Panc1 (cell line): ENCODE results near the gene USP37. TPM values are rescaled to one million over a fixed set of nuclear protein-coding genes. Genes with fewer than 3 reads are reported as not detected.

Source experiments
- ATAC-seq: fragments of 200-7000 bp; cut with Tn5 transposase; 2 replicates; pipeline ENCODE4 v1.9.1; 2020; ENCODE audit warnings: mild to moderate bottlenecking, moderate library complexity
- BruUV-seq: library from RNA; stranded (reverse); fragments of 400-500 nt; replicated peaks from 2 replicates; lab custom pipeline; 2021; lab: Mats Ljungman, UMichigan
- CTCF ChIA-PET: fragments of 300-600 bp; sonication (Branson Sonifier 250); formaldehyde crosslinking; loops from one replicate; lab custom pipeline; 2022; ENCODE audit warnings: antibody characterized with exemption; lab: Charles Lee
- POLR2A ChIA-PET: fragments of 300-600 bp; sonication (Branson Sonifier 250); formaldehyde crosslinking; loops from one replicate; lab custom pipeline; 2022; ENCODE audit warnings: antibody characterized with exemption; lab: Charles Lee
- DNase-seq: peaks from one replicate; pipeline ENCODE4 v3.0.0-alpha.2; 2010; ENCODE audit warnings: low read depth, low spot score
- H3K27ac ChIP-seq: 2 replicates; pipeline ENCODE4 v1.5.1; 2011; ENCODE audit warnings: mild to moderate bottlenecking, low read length, inconsistent platforms
- H3K27me3 ChIP-seq: fragments of 200-500 bp; sonication (Bioruptor generic); 2 replicates; pipeline ENCODE4 v1.6.0; 2014; ENCODE audit warnings: low read length, inconsistent platforms; ENCODE audit not compliant: control insufficient read depth, insufficient read depth
- H3K36me3 ChIP-seq: fragments of 200-500 bp; sonication (Bioruptor generic); 2 replicates; pipeline ENCODE4 v1.5.1; 2014; ENCODE audit warnings: inconsistent platforms, mild to moderate bottlenecking, low read length, moderate library complexity; ENCODE audit not compliant: control insufficient read depth, insufficient read depth
- H3K4me1 ChIP-seq: 2 replicates; pipeline ENCODE4 v1.5.1; 2011; ENCODE audit warnings: inconsistent platforms, mild to moderate bottlenecking, low read length, moderate library complexity; ENCODE audit not compliant: control insufficient read depth, insufficient read depth
- H3K4me3 ChIP-seq, 2 experiments: 2 replicates each; pipeline ENCODE4 v1.5.1; 2011 to 2012; ENCODE audit warnings: low read depth in 2 of 2, low read length in 2 of 2, mild to moderate bottlenecking in 2 of 2, inconsistent platforms in 1 of 2, moderate library complexity in 1 of 2
- H3K9me3 ChIP-seq: fragments of 200-500 bp; sonication (Bioruptor generic); 2 replicates; pipeline ENCODE4 v1.5.1; 2014; ENCODE audit warnings: low read depth, mild to moderate bottlenecking, inconsistent platforms, low read length, moderate library complexity; ENCODE audit not compliant: control insufficient read depth, insufficient read depth
- POLR2AphosphoS5 ChIP-seq: IDR thresholded peaks from 2 replicates; pipeline ENCODE4 v1.6.1; 2012; ENCODE audit warnings: mild to moderate bottlenecking, low read depth, low read length, moderate library complexity
- SIN3A ChIP-seq: IDR thresholded peaks from 2 replicates; pipeline ENCODE4 v1.6.1; 2012; ENCODE audit warnings: low read depth, mild to moderate bottlenecking, low read length, moderate library complexity, borderline replicate concordance; ENCODE audit not compliant: insufficient read depth
- TCF7L2 ChIP-seq: IDR thresholded peaks from 2 replicates; pipeline ENCODE4 v1.6.1; 2011; ENCODE audit warnings: mild to moderate bottlenecking, low read depth, low read length, inconsistent platforms
- in situ Hi-C: cut with HindIII; loops from 2 replicates; pipeline ENCODE4 v1.10.0; 2016; ENCODE audit warnings: low sequenced_read_pairs, low pct_unique_long_range_greater_than_20kb
- intact Hi-C: fragments of 100-400 bp; cut with micrococcal nuclease; formaldehyde crosslinking; loops from one replicate; pipeline ENCODE4 v1.10.0; 2022; ENCODE audit not compliant: unreplicated experiment
- total RNA-seq: library from RNA; stranded (reverse); gene quantifications from one replicate; pipeline ENCODE4 v1.2.1, GENCODE V29; 2021; ENCODE audit not compliant: unreplicated experiment
- TF ChIP-seq, protein P1 (sequence below), 2 experiments: IDR thresholded peaks; 2 replicates each; pipeline ENCODE4 v1.6.1; 2011 to 2012; ENCODE audit warnings: low read depth in 2 of 2, control low read depth in 1 of 2, low read length in 1 of 2, mild to moderate bottlenecking in 1 of 2, moderate library complexity in 1 of 2; ENCODE audit not compliant: insufficient read depth in 1 of 2
- TF ChIP-seq, protein P2 (sequence below): fragments of 450-650 bp; IDR thresholded peaks from 2 replicates; pipeline ENCODE4 v1.5.1; 2017; ENCODE audit warnings: mild to moderate bottlenecking

Gene USP37
- total RNA-seq, 1 experiment from 2014 or later: 19.2 TPM

DNA sequence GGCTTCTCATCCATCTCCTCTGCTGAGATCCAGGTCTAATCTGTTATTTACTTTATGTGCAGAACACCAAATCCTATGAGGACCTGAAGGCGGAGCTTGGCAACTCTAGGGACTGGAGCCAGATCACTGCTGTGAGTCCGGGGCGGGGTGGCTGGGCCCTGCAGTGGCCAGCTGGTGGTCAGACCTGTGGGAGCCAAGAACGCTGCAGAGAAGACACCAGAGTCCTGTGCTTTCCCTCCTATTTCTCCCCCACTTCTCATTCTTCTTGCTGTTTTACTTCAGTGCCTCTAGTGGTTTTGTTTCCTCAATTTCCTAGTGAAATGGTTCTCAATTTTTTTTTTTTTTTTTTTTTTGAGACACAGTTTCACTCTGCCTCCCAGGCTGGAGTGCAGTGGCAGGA, 129.6 kb downstream of the USP37 start:
- Histone ChIP-seq H3K9me3 (no peaks in the 10 kb centered on the region), H3K27me3 (no peaks in the 10 kb centered on the region), H3K4me1 (no peaks in the 10 kb centered on the region), H3K27ac (no peak overlapping the region), H3K4me3 (no peak overlapping the region), H3K36me3 (no peaks in the 10 kb centered on the region)
- CTCF ChIA-PET: no interaction called here
- in situ Hi-C loops: no loop called here
- intact Hi-C loops: no loop called here
- no peak for ATAC-seq
- POLR2A ChIA-PET: no interaction called here
- no TSS peak for BruUV-seq
- no peak for DNase-seq
- TF ChIP-seq, protein P1, sequence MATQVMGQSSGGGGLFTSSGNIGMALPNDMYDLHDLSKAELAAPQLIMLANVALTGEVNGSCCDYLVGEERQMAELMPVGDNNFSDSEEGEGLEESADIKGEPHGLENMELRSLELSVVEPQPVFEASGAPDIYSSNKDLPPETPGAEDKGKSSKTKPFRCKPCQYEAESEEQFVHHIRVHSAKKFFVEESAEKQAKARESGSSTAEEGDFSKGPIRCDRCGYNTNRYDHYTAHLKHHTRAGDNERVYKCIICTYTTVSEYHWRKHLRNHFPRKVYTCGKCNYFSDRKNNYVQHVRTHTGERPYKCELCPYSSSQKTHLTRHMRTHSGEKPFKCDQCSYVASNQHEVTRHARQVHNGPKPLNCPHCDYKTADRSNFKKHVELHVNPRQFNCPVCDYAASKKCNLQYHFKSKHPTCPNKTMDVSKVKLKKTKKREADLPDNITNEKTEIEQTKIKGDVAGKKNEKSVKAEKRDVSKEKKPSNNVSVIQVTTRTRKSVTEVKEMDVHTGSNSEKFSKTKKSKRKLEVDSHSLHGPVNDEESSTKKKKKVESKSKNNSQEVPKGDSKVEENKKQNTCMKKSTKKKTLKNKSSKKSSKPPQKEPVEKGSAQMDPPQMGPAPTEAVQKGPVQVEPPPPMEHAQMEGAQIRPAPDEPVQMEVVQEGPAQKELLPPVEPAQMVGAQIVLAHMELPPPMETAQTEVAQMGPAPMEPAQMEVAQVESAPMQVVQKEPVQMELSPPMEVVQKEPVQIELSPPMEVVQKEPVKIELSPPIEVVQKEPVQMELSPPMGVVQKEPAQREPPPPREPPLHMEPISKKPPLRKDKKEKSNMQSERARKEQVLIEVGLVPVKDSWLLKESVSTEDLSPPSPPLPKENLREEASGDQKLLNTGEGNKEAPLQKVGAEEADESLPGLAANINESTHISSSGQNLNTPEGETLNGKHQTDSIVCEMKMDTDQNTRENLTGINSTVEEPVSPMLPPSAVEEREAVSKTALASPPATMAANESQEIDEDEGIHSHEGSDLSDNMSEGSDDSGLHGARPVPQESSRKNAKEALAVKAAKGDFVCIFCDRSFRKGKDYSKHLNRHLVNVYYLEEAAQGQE (IDR thresholded peaks at IDR 0.05; ENCODE audit: insufficient read depth in 1 of 2, low read depth in 2 of 2, low read length in 1 of 2): no peak
- TF ChIP-seq, protein P2, sequence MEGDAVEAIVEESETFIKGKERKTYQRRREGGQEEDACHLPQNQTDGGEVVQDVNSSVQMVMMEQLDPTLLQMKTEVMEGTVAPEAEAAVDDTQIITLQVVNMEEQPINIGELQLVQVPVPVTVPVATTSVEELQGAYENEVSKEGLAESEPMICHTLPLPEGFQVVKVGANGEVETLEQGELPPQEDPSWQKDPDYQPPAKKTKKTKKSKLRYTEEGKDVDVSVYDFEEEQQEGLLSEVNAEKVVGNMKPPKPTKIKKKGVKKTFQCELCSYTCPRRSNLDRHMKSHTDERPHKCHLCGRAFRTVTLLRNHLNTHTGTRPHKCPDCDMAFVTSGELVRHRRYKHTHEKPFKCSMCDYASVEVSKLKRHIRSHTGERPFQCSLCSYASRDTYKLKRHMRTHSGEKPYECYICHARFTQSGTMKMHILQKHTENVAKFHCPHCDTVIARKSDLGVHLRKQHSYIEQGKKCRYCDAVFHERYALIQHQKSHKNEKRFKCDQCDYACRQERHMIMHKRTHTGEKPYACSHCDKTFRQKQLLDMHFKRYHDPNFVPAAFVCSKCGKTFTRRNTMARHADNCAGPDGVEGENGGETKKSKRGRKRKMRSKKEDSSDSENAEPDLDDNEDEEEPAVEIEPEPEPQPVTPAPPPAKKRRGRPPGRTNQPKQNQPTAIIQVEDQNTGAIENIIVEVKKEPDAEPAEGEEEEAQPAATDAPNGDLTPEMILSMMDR: no peak
- TF ChIP-seq POLR2AphosphoS5 (no peak), SIN3A (no peak), TCF7L2 (no peak)

DNA sequence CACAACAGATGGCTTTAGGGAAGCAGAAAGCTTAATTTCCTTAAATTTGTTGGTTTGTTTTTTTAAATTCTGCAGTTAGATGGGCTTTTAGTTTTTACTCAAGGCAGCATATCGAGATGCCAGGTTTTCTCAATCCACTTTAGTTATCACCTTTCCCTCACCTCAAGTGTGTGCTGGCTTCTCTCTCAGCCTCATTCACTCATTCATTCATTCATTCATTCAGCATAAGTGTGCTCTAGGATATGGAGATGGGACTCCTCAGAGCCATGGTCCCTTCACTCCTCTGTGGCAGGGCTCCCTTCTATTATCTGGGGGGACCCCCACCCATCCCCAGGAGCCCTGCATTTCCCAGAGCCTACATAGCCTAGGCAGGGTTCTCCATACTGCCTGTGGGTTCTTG, 130.2 kb downstream of the USP37 start:
- no peak for ATAC-seq
- POLR2A ChIA-PET: no interaction called here
- in situ Hi-C loops: no loop called here

More for the DNA sequence above, 130.2 kb downstream of the USP37 start:
- H3K4me3 ChIP-seq: no peak overlapping the region
- CTCF ChIA-PET: no interaction called here
- no peaks in the 10 kb centered on the region for H3K27me3 ChIP-seq
- BruUV-seq: no TSS peak
- no peak for DNase-seq
- TF ChIP-seq SIN3A (no peak), TCF7L2 (no peak), POLR2AphosphoS5 (no peak)
- TF ChIP-seq, protein P2: no peak
- TF ChIP-seq, protein P1 (IDR thresholded peaks at IDR 0.05; ENCODE audit: insufficient read depth in 1 of 2, low read depth in 2 of 2, low read length in 1 of 2): no peak
- H3K4me1 ChIP-seq: no peaks in the 10 kb centered on the region
- no peaks in the 10 kb centered on the region for H3K36me3 ChIP-seq
- intact Hi-C loops: no loop called here
- H3K27ac ChIP-seq: no peak overlapping the region
- no peaks in the 10 kb centered on the region for H3K9me3 ChIP-seq
